Mucosa of descending colon (tissue), 3 donors: ENCODE results near the gene KCTD14. TPM values are rescaled to one million over a fixed set of nuclear protein-coding genes. Genes with fewer than 3 reads are reported as not detected.
A peak's percentile ranks its signal among the peaks of the same experiment; 100 is the strongest.

Source experiments
- ATAC-seq: fragments of 200-7000 bp; cut with Tn5 transposase; one replicate; pipeline ENCODE4 v1.9.1; 2020; ENCODE audit warnings: mild to moderate bottlenecking, moderate library complexity
- DNase-seq, 3 donors: peaks; one replicate each; pipeline ENCODE4 v3.0.0-alpha.2; 2020
- H3K36me3 ChIP-seq: fragments of 200-600 bp; one replicate; pipeline ENCODE4 v1.8.0; 2021; ENCODE audit warnings: low read depth, mild to moderate bottlenecking
- H3K4me1 ChIP-seq: fragments of 200-600 bp; one replicate; pipeline ENCODE4 v1.8.0; 2021; ENCODE audit warnings: low read depth, mild to moderate bottlenecking
- H3K4me3 ChIP-seq: fragments of 200-600 bp; one replicate; pipeline ENCODE4 v1.8.0; 2021; ENCODE audit warnings: mild to moderate bottlenecking
- H3K9me3 ChIP-seq: fragments of 200-600 bp; one replicate; pipeline ENCODE4 v1.8.0; 2021; ENCODE audit warnings: mild to moderate bottlenecking
- intact Hi-C, 2 donors: fragments of 100-400 bp; cut with DNase I in 1 of 2; cut with micrococcal nuclease in 1 of 2; formaldehyde crosslinking; loops; one replicate each; pipeline versions ENCODE4 v1.11.0 to v1.11.1; 2022; cut with DNase I, micrococcal nuclease
- total RNA-seq, 3 donors: library from RNA; stranded (reverse); fragmentation: NEBNext Ultra II Directional in 2 of 3; extraction: Animal tissue kit (Norgen Biotek cat#: 25700) in 2 of 3; gene quantifications; one replicate each; pipeline versions ENCODE4 v1.2.1 to v1.2.4, GENCODE V29; 2021 to 2023
- TF ChIP-seq, protein P1 (sequence below): fragments of 200-600 bp; IDR thresholded peaks from one replicate; pipeline ENCODE4 v1.8.0; 2022; ENCODE audit warnings: antibody characterized with exemption, mild to moderate bottlenecking
- donor health status: DM: no; HTN: no; CAD: no; lungs with moderate emphysema.
- donor health status: DM: no; HTN: no; CAD: no.
- donor health status: DM: no; HTN: yes; CAD: no.

KCTD14 gene
- total RNA-seq, 3 donors from 2014 or later, result 4.3 to 13.2 (median 9.9) TPM

DNA sequence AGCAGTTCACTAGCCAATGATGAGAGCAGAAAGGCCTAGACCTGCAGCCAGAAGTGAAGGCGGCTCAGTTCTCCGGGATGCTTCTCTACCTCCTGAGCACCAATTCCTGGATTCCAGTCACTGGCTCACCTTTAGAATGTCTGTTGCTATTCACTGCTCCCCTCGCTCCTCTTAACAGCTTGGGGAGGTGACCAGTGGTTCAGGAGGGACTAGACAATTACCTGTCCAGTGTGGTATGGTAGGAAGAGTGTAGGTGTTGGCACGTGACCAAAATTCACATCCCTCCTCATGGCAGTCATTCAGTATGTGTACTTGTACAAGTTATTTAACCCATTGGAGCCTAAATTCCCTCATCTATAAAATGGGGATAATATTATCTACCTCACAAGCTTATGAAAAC is 44.6 kb upstream of the KCTD14 start:
- Histone ChIP-seq H3K4me1 (no peaks in the 10 kb centered on the region), H3K4me3 (no peak overlapping the region), H3K36me3 (peaks cover 7% of the 10 kb centered on the region), H3K9me3 (no peaks in the 10 kb centered on the region)
- ATAC-seq (no peak), DNase-seq (no peak)
- TF ChIP-seq, protein P1, sequence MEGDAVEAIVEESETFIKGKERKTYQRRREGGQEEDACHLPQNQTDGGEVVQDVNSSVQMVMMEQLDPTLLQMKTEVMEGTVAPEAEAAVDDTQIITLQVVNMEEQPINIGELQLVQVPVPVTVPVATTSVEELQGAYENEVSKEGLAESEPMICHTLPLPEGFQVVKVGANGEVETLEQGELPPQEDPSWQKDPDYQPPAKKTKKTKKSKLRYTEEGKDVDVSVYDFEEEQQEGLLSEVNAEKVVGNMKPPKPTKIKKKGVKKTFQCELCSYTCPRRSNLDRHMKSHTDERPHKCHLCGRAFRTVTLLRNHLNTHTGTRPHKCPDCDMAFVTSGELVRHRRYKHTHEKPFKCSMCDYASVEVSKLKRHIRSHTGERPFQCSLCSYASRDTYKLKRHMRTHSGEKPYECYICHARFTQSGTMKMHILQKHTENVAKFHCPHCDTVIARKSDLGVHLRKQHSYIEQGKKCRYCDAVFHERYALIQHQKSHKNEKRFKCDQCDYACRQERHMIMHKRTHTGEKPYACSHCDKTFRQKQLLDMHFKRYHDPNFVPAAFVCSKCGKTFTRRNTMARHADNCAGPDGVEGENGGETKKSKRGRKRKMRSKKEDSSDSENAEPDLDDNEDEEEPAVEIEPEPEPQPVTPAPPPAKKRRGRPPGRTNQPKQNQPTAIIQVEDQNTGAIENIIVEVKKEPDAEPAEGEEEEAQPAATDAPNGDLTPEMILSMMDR, result no peak
- intact Hi-C loops, result no loop called here

DNA sequence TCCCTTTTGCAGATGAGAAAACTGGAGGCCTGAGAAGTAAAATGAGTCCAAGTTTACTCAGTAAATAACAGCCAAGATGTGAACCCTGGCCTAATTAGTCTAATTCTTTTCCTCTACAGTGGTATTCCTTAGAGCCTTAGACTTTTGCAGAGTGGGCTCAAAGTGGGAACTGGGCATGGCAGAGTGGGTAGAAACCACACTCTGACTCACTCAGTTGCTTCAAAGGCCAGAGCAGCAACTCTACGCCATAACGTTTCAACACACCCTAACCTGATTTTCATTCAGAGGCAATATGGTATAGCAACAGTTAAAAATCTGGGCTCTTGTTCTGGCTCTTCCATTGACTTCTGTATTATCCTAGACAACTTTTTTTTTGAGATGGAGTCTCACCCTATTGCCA is 43.4 kb upstream of the KCTD14 start:
- Histone ChIP-seq H3K4me1 (no peaks in the 10 kb centered on the region), H3K36me3 (peaks cover 5% of the 10 kb centered on the region), H3K9me3 (no peaks in the 10 kb centered on the region), H3K4me3 (no peak overlapping the region)
- DNase-seq (no peak), ATAC-seq (no peak)
- intact Hi-C loops, result no loop called here
- TF ChIP-seq, protein P1, result no peak

DNA sequence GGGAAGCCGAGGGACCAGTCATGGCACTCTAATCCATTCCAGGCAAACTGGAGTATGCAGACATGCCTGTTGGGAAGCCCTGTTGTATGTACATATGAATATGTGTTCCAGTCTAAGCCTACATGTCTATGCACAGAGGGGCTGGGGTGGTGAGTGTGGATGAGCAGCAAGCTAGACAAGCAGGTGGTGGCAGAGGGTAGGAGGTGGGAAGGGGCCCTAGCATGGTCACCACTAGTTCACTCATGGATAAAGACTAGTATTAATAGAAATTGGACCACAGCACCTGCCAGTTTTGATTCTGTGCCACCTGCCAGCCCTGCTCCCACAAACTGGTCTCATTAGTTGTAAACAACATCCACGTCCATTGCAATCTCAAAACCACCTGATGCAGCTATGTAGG is 42.1 kb upstream of the KCTD14 start:
- TF ChIP-seq, protein P1, result no peak
- peak; percentile 16 for ATAC-seq
- Histone ChIP-seq H3K4me3 (no peak overlapping the region), H3K9me3 (no peaks in the 10 kb centered on the region), H3K4me1 (no peaks in the 10 kb centered on the region), H3K36me3 (no peaks in the 10 kb centered on the region)
- DNase-seq, result no peak
- intact Hi-C loops, result no loop called here

DNA sequence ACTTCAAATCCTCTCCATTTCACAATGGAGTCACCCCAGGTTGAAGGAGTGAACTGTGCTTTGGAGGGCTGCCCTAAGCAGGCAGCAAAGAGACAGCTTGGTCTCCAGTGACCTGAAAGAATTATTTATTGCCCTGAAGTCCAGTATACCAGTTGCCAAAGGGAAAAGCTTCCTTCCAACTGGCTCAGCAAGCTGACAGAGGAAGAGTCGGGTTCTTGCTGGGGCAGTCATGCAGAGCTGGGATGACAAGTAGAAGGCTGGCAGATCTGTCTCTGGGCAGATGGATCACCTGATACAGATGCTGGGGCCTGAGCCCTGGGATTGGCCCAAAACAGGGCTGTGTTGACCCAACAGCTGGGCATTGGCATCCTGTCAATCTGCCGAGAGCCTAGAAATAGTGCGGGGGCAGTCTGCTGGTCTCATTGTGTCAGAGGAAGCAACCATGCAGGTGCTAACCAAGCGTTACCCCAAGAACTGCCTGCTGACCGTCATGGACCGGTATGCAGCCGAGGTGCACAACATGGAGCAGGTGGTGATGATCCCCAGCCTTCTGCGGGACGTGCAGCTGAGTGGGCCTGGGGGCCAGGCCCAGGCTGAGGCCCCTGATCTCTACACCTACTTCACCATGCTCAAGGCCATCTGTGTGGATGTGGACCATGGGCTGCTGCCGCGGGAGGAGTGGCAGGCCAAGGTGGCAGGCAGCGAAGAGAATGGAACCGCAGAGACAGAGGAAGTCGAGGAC is 40.5 kb upstream of the KCTD14 start, which contains the start of gene THRSP:
Gene THRSP (plus strand): TSS at position 422 of the 742 bp plus-strand sequence. CDS start 21 bp downstream, at position 443.
- DNase-seq, result no peak
- TF ChIP-seq, protein P1, result no peak
- H3K36me3 ChIP-seq, result no peaks in the 10 kb centered on the region
- no peak within 1 kb of the TSS for H3K4me3 ChIP-seq
- no peaks in the 10 kb centered on the region for H3K4me1 ChIP-seq
- intact Hi-C loops, result no loop called here
- no peaks in the 10 kb centered on the region for H3K9me3 ChIP-seq
- ATAC-seq, result no peak

DNA sequence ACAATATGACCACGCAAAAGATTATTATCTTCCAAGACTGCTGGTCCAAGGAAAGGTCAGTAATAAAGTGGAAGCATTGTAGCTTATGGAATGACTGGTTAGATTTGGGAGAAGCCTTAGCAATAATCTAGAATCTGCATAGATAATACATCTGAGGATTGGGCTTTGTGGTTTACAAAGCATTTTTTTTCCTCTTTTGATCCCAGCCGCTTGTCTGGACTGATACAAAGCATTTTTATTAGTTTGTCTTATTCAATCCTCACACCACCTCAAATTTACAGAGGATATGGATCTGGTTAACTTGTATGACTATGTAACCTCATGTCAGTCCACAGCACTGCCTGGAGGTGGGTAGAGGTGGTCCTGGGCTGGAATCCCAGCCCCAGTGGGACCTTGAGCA is 39.6 kb upstream of the KCTD14 start:
- H3K9me3 ChIP-seq, result no peaks in the 10 kb centered on the region
- no peak overlapping the region for H3K4me3 ChIP-seq
- no peak for ATAC-seq
- H3K4me1 ChIP-seq, result no peaks in the 10 kb centered on the region
- no peaks in the 10 kb centered on the region for H3K36me3 ChIP-seq
- no peak for DNase-seq
- intact Hi-C loops, result no loop called here
- TF ChIP-seq, protein P1, result no peak
